Activated CD8-positive, alpha-beta T cell treated with anti-CD3 and anti-CD28 coated beads for 36 hours (primary cell): Measurements from ENCODE around the gene MS4A8. TPM values are rescaled to one million over a fixed set of nuclear protein-coding genes. Genes with fewer than 3 reads are reported as not detected.
A peak's percentile ranks its signal among the peaks of the same experiment; 100 is the strongest.

ENCODE experiments used
- ATAC-seq: fragments of 200-7000 bp; cut with Tn5 transposase; one replicate; pipeline ENCODE4 v1.10.0; 2021; ENCODE audit warnings: mild to moderate bottlenecking, moderate library complexity
- CTCF ChIA-PET: fragments of 350-600 bp; sonication (Branson Sonifier 250); formaldehyde crosslinking; loops from one replicate; lab custom pipeline; 2021; ENCODE audit warnings: antibody characterized with exemption; lab: Charles Lee
- POLR2A ChIA-PET: fragments of 350-600 bp; sonication (Branson Sonifier 250); formaldehyde crosslinking; loops from one replicate; lab custom pipeline; 2021; ENCODE audit warnings: antibody characterized with exemption; lab: Charles Lee
- DNase-seq: peaks from one replicate; pipeline ENCODE4 v3.0.0-alpha.2; 2020
- H3K27ac Mint-ChIP-seq: one replicate; pipeline ENCODE4 v1.8.0; 2021; ENCODE audit warnings: mild to moderate bottlenecking, mixed read lengths
- H3K27me3 Mint-ChIP-seq: one replicate; pipeline ENCODE4 v1.8.0; 2021; ENCODE audit warnings: mixed read lengths
- H3K36me3 Mint-ChIP-seq: one replicate; pipeline ENCODE4 v1.8.0; 2021; ENCODE audit warnings: low read depth, mixed read lengths
- H3K4me1 Mint-ChIP-seq: one replicate; pipeline ENCODE4 v1.8.0; 2021; ENCODE audit warnings: low read depth, mixed read lengths
- H3K4me3 Mint-ChIP-seq: one replicate; pipeline ENCODE4 v1.8.0; 2021; ENCODE audit warnings: mild to moderate bottlenecking, moderate library complexity, mixed read lengths
- H3K9me3 Mint-ChIP-seq: one replicate; pipeline ENCODE4 v1.8.0; 2021; ENCODE audit warnings: mixed read lengths
- intact Hi-C: fragments of 100-400 bp; cut with micrococcal nuclease; formaldehyde crosslinking; loops from one replicate; pipeline ENCODE4 v1.10.0; 2022
- total RNA-seq, 2 experiments: library from RNA; stranded (reverse); gene quantifications; one replicate each; pipeline ENCODE4 v1.2.3, GENCODE V29; 2021
- TF ChIP-seq, protein P1 (sequence below): fragments of 200-600 bp; IDR thresholded peaks from one replicate; pipeline ENCODE4 v1.8.0; 2022; ENCODE audit warnings: antibody characterized with exemption, mild to moderate bottlenecking

MS4A8 gene
- total RNA-seq, 2 experiments from 2014 or later = not detected

DNA sequence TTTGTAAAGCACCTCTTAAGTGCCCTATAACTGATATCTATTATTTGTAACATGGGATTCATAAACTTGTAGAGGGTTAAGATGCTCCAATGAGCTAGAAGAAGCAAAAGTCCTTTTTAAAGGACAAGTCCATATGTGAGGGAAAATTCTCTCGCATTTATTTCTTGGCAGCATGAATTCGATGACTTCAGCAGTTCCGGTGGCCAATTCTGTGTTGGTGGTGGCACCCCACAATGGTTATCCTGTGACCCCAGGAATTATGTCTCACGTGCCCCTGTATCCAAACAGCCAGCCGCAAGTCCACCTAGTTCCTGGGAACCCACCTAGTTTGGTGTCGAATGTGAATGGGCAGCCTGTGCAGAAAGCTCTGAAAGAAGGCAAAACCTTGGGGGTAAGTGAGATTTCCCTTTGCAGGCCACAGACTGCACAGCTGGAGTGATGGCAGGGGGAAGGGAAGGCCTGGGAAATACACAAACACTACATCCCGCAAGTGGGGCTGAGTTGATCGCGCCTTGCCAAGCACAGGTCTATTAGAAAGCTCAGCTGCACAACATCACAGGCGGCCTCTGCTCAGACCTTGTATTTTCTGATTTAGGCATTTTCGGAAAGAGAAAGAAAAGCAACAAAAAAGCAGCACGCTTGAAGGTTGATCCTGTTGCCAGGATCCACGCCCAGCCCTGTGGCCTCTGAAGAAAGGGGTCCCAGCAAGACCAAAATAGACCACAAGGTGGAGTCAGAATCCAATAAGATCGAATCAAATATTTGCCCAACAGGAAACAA, 1.5 kb downstream of the MS4A8 start:
- intact Hi-C loops = no loop called here
- no peaks in the 10 kb centered on the region for H3K27me3 Mint-ChIP-seq
- ATAC-seq = no peak
- TF ChIP-seq, protein P1, sequence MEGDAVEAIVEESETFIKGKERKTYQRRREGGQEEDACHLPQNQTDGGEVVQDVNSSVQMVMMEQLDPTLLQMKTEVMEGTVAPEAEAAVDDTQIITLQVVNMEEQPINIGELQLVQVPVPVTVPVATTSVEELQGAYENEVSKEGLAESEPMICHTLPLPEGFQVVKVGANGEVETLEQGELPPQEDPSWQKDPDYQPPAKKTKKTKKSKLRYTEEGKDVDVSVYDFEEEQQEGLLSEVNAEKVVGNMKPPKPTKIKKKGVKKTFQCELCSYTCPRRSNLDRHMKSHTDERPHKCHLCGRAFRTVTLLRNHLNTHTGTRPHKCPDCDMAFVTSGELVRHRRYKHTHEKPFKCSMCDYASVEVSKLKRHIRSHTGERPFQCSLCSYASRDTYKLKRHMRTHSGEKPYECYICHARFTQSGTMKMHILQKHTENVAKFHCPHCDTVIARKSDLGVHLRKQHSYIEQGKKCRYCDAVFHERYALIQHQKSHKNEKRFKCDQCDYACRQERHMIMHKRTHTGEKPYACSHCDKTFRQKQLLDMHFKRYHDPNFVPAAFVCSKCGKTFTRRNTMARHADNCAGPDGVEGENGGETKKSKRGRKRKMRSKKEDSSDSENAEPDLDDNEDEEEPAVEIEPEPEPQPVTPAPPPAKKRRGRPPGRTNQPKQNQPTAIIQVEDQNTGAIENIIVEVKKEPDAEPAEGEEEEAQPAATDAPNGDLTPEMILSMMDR = peak; percentile 24
- ChIA-PET CTCF (interaction anchor here (0.8 to 1.4 kb wide), 6 partner anchors 9 to 130 kb away, joined by 3 to 4 read pairs (median 4); partner anchors contain the start of gene MS4A18), POLR2A (interaction anchor here (0.6 kb wide), 1 partner anchor 128 kb away, joined by 3 read pairs; no protein-coding TSS in a partner anchor)
- H3K4me3 Mint-ChIP-seq = no peak overlapping the region
- no peaks in the 10 kb centered on the region for H3K4me1 Mint-ChIP-seq
- H3K36me3 Mint-ChIP-seq = no peaks in the 10 kb centered on the region
- DNase-seq = peak; percentile 12
- no peak overlapping the region for H3K27ac Mint-ChIP-seq
- H3K9me3 Mint-ChIP-seq = no peaks in the 10 kb centered on the region

DNA sequence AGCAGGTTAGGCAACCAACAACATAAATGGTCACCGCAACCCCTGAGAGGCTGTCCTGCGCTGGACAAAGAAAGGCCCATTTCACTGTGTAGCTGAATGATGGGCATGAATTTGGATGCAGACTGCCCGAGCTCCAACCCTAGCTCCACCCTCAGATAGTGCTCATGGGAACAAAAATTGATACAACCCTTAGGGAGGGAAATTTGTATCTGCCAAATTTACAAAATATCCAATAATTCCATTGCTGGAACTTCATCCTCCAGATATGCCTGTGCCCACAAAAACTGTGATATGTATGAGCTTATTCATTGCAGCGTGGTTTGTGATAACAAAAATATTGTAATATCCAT, 2.0 kb downstream of the MS4A8 start:
- Mint-ChIP-seq H3K27ac (no peak overlapping the region), H3K36me3 (no peaks in the 10 kb centered on the region), H3K4me3 (no peak overlapping the region), H3K27me3 (no peaks in the 10 kb centered on the region), H3K4me1 (no peaks in the 10 kb centered on the region), H3K9me3 (no peaks in the 10 kb centered on the region)
- TF ChIP-seq, protein P1 = peak; percentile 1
- no peak for DNase-seq
- intact Hi-C loops = no loop called here
- ATAC-seq = no peak
- ChIA-PET POLR2A (no interaction called here), CTCF (interaction anchor here (0.8 to 1.4 kb wide), 6 partner anchors 10 to 130 kb away, joined by 3 to 4 read pairs (median 4); partner anchors contain the start of gene MS4A18)

DNA sequence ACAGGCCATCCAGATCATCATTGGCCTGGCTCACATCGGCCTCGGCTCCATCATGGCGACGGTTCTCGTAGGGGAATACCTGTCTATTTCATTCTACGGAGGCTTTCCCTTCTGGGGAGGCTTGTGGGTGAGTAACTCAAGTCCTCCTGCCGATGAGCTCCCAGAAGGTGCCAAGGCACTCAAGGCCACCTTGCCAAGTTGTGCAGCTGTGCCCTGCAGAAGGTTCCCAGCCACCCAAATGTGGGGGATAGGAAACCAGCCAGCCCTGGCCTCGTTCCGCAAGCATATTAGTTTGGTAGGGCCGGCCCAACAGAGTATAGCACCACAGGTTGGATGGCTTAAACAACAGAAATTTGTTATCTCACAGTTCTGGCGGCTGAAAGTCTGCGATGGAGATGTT, 4.0 kb downstream of the MS4A8 start:
- no peak for ATAC-seq
- Mint-ChIP-seq H3K4me3 (no peak overlapping the region), H3K9me3 (no peaks in the 10 kb centered on the region), H3K4me1 (no peaks in the 10 kb centered on the region), H3K27ac (no peak overlapping the region), H3K36me3 (no peaks in the 10 kb centered on the region), H3K27me3 (peaks cover 5% of the 10 kb centered on the region)
- no peak for DNase-seq
- POLR2A ChIA-PET = no interaction called here
- CTCF ChIA-PET = interaction anchor here (1.0 kb wide), 1 partner anchor 59 kb away, joined by 3 read pairs; no protein-coding TSS in a partner anchor
- TF ChIP-seq, protein P1 = no peak
- intact Hi-C loops = no loop called here

DNA sequence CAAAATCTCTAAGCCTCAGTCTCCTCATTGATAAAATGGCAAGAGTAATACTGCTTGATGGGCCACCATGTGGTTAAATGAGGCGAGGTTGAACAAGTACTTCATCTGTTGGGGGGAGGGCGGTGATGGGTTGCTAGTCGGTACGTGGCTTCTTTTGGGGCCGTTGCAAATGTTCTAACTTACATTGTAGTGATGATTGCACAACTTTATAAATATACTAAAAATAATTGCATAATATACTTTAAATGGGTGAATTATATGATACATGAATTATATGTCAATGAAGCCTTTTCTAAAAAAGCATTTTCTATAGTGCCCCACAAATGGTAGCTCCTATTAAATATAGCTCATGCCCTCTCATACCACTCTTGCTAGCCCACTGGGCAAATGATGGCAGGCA, 6.5 kb downstream of the MS4A8 start:
- ATAC-seq = no peak

More for the DNA sequence above, 6.5 kb downstream of the MS4A8 start:
- intact Hi-C loops = no loop called here
- ChIA-PET CTCF (interaction anchor here (1.6 kb wide), 1 partner anchor 69 kb away, joined by 4 read pairs; no protein-coding TSS in a partner anchor), POLR2A (no interaction called here)
- Mint-ChIP-seq H3K27me3 (peaks cover 5% of the 10 kb centered on the region), H3K4me1 (no peaks in the 10 kb centered on the region), H3K9me3 (no peaks in the 10 kb centered on the region), H3K36me3 (no peaks in the 10 kb centered on the region), H3K27ac (no peak overlapping the region), H3K4me3 (no peak overlapping the region)
- TF ChIP-seq, protein P1 = no peak
- no peak for DNase-seq
